GM21423 (cell line): ENCODE data around the gene CD59.
"Not testable (repeated sequence)": the region's sequence is repeated elsewhere in the genome, so short reads cannot be mapped to it uniquely, and the experiment has no call there.

Experiments
- ATAC-seq: cut with Tn5 transposase; IDR thresholded peaks from one replicate; pipeline ENCODE4 v1.9.1; 2021; ENCODE audit warnings: mild to moderate bottlenecking, moderate library complexity; ENCODE audit not compliant: unreplicated experiment

The CD59 gene

GRCh38 chr11:33696411-33696810 lies 39.8 kb downstream of the CD59 start:
- ATAC-seq = no peak

DNA sequence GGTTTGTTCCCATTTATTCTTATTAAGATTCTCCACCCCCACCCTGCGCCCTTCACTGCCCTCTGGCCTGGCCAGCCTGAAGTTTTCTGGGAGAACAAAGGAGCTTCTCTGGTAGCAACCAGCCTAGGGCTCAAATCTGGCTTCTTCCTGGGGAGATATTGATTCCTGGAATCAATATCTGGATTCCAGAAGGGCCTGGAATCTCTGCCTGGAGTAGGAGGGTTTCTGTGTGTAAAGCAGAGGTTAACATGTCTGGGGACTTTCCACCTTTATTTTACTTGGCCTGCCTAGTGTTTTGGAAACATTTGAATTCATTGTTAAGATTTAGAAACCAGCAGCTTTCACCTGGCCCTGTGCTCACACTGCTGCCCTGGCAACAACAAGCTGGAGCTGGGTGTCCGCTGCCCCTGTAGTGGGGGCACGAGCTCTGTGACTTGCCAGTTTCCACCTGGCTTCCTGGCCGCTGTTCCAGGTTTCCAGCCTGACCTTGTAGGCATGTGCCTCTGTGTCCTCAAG lies 41.1 kb downstream of the CD59 start:
- ATAC-seq = no peak

GRCh38 chr11:33694346-33695050 lies 41.7 kb downstream of the CD59 start:
- no peak for ATAC-seq

- no peak for ATAC-seq
Measured at GRCh38 chr11:33692541-33692940, 43.7 kb downstream of the CD59 start.

- no peak for ATAC-seq
Measured at GRCh38 chr11:33692013-33692504, 44.2 kb downstream of the CD59 start.

DNA sequence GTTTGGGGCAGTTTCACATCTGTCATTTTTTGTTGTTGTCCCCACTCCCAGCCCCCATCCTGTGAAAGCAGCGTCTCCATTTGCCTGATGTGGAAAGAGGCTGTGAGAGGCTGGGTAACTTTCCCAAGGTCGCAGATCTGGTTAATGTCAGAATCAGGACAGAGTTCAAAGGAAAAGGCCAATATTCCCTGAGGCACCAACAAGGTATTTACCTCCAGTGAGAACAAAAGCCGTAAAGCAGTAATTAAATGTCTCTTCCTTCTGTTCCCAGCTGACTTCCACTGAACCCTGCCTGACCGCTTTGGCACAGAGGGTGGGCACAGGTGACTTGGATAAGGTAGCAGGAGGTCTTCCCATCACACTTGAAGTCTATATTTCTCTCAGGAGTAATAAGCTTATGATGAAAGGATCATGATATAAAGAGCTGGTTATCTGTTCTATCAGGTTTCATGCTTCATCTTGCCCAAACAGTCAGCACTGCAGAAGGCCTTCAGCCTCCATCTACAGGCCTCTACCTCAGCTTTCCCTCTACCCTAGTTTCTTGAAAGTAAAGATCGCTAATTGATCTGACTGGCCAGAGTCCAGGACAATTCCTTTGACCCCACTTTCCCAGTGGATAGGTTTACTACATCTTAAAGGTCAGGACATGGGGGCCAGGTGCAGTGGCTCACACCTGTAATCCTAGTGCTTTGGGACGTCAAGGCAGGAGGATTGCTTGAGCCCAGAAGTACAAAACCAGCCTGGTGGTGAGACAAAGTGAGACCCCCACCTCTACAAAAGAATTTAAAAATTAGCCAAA lies 45.0 kb downstream of the CD59 start:
- ATAC-seq = no peak

GRCh38 chr11:33690290-33691065 lies 45.7 kb downstream of the CD59 start:
- ATAC-seq = no peak

DNA sequence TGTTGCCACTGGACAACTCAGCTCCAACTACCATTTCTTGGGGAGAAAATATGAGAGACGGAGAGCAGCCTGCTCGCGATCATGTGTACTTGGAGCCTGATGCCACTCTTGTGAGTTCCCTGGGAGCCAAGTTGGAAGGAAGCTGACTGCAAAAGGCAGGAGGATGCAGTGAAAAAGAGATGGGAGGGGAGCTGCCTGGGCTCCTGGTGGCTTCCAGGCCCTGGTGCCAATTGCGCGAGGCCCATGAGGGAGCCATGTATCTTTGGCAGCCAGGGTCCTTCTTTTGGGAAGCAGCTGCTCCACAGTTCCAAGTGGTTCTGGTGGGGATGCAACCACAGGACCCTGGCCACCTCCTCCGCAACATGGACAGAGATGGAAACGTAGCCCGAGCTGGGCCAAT lies 46.7 kb downstream of the CD59 start:
- ATAC-seq = no peak

- no peak for ATAC-seq
Measured at GRCh38 chr11:33689085-33689484, 47.1 kb downstream of the CD59 start.

- ATAC-seq = no peak
Measured at GRCh38 chr11:33687733-33688479, 48.3 kb downstream of the CD59 start.

DNA sequence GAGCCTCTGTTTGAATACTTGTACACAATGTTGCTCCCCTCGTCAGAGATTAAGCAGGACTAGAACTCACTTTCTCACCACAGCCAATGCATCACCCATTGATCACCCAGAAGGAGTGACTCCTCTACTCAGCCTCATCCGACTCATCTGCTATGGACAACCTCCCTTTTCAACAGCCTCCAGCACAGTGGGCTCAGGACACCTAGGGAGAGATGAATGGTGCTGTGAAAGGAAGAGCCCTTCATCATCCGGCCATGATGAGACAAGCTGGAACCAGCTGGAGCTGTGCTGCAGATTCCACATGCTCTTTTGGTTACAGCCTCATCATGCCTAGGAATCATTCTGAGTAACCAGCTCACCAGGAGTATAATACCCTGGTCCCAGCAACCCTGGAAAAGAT lies 51.1 kb downstream of the CD59 start:
- no peak for ATAC-seq

- ATAC-seq = no peak
Measured at GRCh38 chr11:33684003-33684706, 52.1 kb downstream of the CD59 start.

DNA sequence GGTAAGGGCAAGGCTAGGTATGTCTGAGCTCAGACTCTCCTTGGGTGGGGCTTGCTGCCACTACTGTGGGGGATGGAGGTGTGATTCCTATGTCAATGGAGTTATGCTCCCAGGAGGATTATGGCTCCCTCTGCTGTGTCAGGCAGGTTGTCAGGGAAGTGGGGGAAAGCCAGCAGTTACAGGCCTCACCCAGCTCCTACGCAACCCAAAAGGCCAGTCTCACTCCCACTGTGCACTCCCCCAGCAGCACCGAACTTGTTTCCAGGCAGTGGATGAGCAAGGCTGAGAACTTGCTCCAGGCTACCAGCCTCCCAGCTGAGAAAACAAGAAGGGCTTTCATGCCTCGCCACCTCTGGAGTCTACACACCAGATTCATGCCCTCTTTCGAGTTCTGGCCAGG lies 53.8 kb downstream of the CD59 start:
- no peak for ATAC-seq

DNA sequence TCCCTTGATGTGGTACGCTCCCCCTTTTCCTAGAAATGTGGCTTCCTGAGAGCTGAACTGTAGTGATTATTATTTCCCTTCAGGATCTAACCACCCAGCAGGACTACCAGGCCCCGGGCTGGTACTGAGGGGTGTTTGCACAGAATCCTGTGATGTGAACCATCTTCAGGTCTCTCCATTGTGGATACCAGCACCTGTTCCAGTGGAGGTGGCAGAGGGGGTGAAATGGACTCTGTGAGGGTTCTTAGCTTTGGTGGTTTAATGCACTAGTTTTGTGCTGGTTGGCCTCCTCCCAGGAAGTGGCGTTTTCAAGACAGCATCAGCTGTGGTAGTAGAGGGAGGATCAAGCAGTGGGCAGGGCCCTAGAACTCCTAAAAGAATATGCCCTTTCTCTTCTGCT lies 54.2 kb downstream of the CD59 start:
- no peak for ATAC-seq

GRCh38 chr11:33678616-33679015 lies 57.6 kb downstream of the CD59 start:
- not testable (repeated sequence) for ATAC-seq

GRCh38 chr11:33674035-33674814 lies 62.0 kb downstream of the CD59 start:
- no peak for ATAC-seq

DNA sequence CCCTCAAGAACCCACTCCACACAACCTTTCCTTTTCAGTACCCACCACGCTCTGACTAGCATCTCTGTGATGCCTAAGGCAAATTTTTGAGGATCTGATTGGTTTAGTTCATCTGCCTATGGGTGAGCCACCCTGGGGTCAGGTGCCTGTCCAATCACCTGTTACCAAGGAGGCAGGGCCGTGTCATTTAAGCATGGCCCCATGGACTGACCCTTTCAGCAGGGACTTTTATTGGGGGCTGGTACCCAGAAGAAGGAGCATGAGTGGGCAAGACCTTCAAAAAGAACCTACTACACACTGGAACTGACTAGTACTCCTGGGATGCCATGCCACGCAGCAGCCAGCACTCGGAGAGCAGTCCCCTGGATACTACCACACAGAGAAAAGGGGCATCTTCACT lies 64.0 kb downstream of the CD59 start:
- no peak for ATAC-seq

GRCh38 chr11:33670250-33671011 lies 65.8 kb downstream of the CD59 start:
- ATAC-seq = no peak
